Measurements from ENCODE around the gene OR4D1. TPM values are rescaled to one million over a fixed set of nuclear protein-coding genes. Genes with fewer than 3 reads are reported as not detected.

The OR4D1 gene
- total and polyA plus RNA-seq, 2 of the 13 experiments (the other 11 are each of a cell fraction or from before 2014, with no cell fraction given), result not detected

GRCh38 chr17:58107306-58107705 lies 40.9 kb upstream of the OR4D1 start:
- Histone ChIP-seq H3K36me3 (replicated peaks in 1 of 2; ENCODE audit: control insufficient read depth in 1 of 2, insufficient read depth in 2 of 2, low read length in 2 of 2) (no peaks in the 10 kb centered on the region), H3K4me3 (replicated peaks in 1 of 3; ENCODE audit: insufficient read depth in 1 of 3, low read depth in 2 of 3, low read length in 3 of 3) (no peak overlapping the region), H3K27me3 (ENCODE audit: control insufficient read depth in 1 of 2, insufficient read depth in 2 of 2, low read length in 2 of 2) (peaks cover 0 to 4% of the 10 kb centered on the region in 2 experiments; a peak in 3 of 5 replicates), H3K79me2 (ENCODE audit: insufficient read depth, low read length) (no peaks in the 10 kb centered on the region), H3K9me3 (ENCODE audit: low read length) (no peaks in the 10 kb centered on the region), H3K9ac (ENCODE audit: insufficient read depth, low read depth, low read length) (no peak overlapping the region), H3K4me2 (ENCODE audit: low read depth, low read length) (no peak overlapping the region), H3K27ac (ENCODE audit: extremely low read length, insufficient read depth, low read length) (no peak overlapping the region), H2AFZ (ENCODE audit: low read length) (no peak overlapping the region), H3K4me1 (ENCODE audit: insufficient read depth, low read length) (no peaks in the 10 kb centered on the region), H4K20me1 (ENCODE audit: insufficient read depth, low read length) (no peaks in the 10 kb centered on the region)
- 2% methylated on average over 1 of the region's 1 CpG for WGBS (ENCODE audit: low lambda C conversion rate)
- intact Hi-C loops (cut with micrococcal nuclease; ENCODE audit: unreplicated experiment), result no loop called here
- ChIA-PET POLR2A (no interaction called here), CTCF (ENCODE audit: low intra/inter-chr PET ratio, low total read pairs) (no interaction called here)
- ATAC-seq (no peak), DNase-seq (ENCODE audit: low spot score) (no peak), FAIRE-seq (no peak)
- BruUV-seq (replicated peaks), result no TSS peak
- in situ Hi-C loops (cut with HindIII; ENCODE audit: extremely low pct_ligation_motif_present, low pct_unique_long_range_greater_than_20kb), result no loop called here
- TF ChIP-seq FOXP4 (CRISPR knock-in tag; IDR thresholded peaks at IDR 0.05) (no peak), ZNF317 (CRISPR knock-in tag; IDR thresholded peaks at IDR 0.05) (peak; percentile 69; the same call in 1 of the 2 replicates)

GRCh38 chr17:58109197-58109596 lies 39.0 kb upstream of the OR4D1 start:
- Histone ChIP-seq H3K4me2 (ENCODE audit: low read depth, low read length) (no peak overlapping the region), H2AFZ (ENCODE audit: low read length) (no peak overlapping the region), H3K9me3 (ENCODE audit: low read length) (no peaks in the 10 kb centered on the region), H3K9ac (ENCODE audit: insufficient read depth, low read depth, low read length) (no peak overlapping the region), H3K27me3 (ENCODE audit: control insufficient read depth in 1 of 2, insufficient read depth in 2 of 2, low read length in 2 of 2) (peaks cover 0 to 4% of the 10 kb centered on the region in 2 experiments; a peak in 3 of 5 replicates), H3K79me2 (ENCODE audit: insufficient read depth, low read length) (no peaks in the 10 kb centered on the region), H3K27ac (ENCODE audit: extremely low read length, insufficient read depth, low read length) (no peak overlapping the region), H3K4me3 (replicated peaks in 1 of 3; ENCODE audit: insufficient read depth in 1 of 3, low read depth in 2 of 3, low read length in 3 of 3) (no peak overlapping the region), H3K4me1 (ENCODE audit: insufficient read depth, low read length) (no peaks in the 10 kb centered on the region), H4K20me1 (ENCODE audit: insufficient read depth, low read length) (no peaks in the 10 kb centered on the region), H3K36me3 (replicated peaks in 1 of 2; ENCODE audit: control insufficient read depth in 1 of 2, insufficient read depth in 2 of 2, low read length in 2 of 2) (no peaks in the 10 kb centered on the region)
- intact Hi-C loops (cut with micrococcal nuclease; ENCODE audit: unreplicated experiment), result no loop called here
- no TSS peak for BruUV-seq (replicated peaks)
- TF ChIP-seq ZFP1 (CRISPR knock-in tag; IDR thresholded peaks at IDR 0.05) (no peak), LCORL (IDR thresholded peaks at IDR 0.05) (peak; percentile 77), LCORL (CRISPR knock-in tag; IDR thresholded peaks at IDR 0.05) (no peak)
- DNase-seq (ENCODE audit: low spot score) (no peak), FAIRE-seq (no peak), ATAC-seq (no peak)
- 9% methylated on average over 1 of the region's 1 CpG for WGBS (ENCODE audit: low lambda C conversion rate)
- ChIA-PET CTCF (ENCODE audit: low intra/inter-chr PET ratio, low total read pairs) (no interaction called here), POLR2A (no interaction called here)
- in situ Hi-C loops (cut with HindIII; ENCODE audit: extremely low pct_ligation_motif_present, low pct_unique_long_range_greater_than_20kb), result no loop called here

Data from HepG2 (cell line).